Measurements from ENCODE around the gene YTHDF2.
"Not testable (repeated sequence)": the region's sequence is repeated elsewhere in the genome, so short reads cannot be mapped to it uniquely, and the experiment has no call there.

The YTHDF2 gene

DNA sequence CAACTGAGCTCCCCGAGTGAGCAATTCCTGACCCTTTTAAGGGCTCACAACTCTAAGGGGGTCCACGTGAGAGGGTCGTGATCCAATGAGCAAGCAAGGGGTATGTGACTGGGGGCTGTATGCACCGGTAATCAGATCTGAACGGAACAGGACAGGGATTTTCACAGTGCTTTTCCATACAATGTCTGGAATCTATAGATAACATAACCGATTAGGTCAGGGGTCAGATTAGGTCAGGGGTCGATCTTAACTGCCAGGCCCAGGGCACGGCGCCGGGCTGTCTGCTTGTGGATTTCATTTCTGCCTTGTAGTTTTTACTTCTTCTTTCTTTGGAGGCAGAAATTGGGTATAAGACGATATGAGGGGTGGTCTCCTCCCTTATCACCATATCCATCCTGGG is 44.6 kb downstream of the YTHDF2 start:
- no peak overlapping the region for H3K27ac ChIP-seq
- TF ChIP-seq, protein P1, sequence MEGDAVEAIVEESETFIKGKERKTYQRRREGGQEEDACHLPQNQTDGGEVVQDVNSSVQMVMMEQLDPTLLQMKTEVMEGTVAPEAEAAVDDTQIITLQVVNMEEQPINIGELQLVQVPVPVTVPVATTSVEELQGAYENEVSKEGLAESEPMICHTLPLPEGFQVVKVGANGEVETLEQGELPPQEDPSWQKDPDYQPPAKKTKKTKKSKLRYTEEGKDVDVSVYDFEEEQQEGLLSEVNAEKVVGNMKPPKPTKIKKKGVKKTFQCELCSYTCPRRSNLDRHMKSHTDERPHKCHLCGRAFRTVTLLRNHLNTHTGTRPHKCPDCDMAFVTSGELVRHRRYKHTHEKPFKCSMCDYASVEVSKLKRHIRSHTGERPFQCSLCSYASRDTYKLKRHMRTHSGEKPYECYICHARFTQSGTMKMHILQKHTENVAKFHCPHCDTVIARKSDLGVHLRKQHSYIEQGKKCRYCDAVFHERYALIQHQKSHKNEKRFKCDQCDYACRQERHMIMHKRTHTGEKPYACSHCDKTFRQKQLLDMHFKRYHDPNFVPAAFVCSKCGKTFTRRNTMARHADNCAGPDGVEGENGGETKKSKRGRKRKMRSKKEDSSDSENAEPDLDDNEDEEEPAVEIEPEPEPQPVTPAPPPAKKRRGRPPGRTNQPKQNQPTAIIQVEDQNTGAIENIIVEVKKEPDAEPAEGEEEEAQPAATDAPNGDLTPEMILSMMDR (conservative IDR thresholded peaks at IDR 0.05): no peak

DNA sequence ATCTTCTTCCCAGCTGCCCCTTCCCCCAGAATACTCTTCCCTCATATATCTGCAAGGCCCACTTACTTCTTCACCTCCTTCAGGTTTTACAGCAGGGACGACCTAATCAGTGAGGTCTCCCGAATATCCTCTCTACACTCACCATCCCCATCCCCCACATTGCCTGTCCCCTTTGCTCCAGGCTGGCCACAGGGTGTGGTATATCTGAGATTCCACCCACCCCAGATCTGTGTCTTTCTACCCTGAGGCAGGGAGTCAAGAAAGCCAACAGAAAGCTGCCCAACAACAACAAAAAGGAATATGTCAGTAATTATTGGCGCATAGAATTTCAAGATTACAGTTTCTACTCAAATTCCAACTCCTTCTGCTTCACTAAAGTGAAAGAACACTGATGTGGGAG is 45.3 kb downstream of the YTHDF2 start:
- TF ChIP-seq, protein P1 (conservative IDR thresholded peaks at IDR 0.05): no peak
- no peak overlapping the region for H3K27ac ChIP-seq

DNA sequence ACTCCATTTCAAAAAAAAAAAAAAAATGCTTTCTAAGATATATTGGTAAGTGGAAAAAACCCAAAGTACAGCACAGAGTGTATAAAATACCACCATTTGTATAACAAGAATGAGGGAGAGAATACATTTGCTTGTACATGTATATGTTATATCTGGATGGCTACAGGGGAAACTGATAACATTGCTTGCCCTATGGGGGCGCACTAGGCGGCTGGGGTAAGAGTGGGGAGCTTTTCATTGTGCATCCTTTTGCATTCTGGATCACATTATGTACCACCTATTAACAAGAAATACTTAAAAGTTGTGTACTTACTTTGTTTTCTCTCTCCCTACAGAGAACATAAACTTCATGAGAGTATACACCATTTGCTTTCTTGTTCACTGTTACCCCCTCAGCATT is 46.6 kb downstream of the YTHDF2 start:
- TF ChIP-seq, protein P1 (conservative IDR thresholded peaks at IDR 0.05): no peak
- no peak overlapping the region for H3K27ac ChIP-seq

DNA sequence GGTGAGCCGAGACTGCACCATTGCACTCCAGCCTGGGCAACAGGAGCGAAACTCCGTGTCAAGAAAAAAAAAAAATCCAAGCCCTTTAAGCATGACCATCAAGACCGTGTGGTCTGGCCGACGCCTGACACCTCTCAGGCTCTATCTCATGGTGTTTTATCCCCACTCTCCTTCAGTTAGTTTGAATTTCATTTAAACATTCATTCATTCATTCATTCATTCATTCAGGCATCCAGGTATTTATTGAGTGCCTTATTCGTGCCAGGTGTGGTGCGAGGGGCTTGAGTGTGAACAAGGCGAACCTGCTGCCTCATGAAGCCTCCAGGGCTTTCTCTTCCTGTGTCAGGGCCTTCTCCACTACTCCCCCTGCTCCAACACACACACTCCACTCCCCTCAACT is 52.7 kb downstream of the YTHDF2 start:
- TF ChIP-seq, protein P1 (conservative IDR thresholded peaks at IDR 0.05): no peak
- no peak overlapping the region for H3K27ac ChIP-seq

DNA sequence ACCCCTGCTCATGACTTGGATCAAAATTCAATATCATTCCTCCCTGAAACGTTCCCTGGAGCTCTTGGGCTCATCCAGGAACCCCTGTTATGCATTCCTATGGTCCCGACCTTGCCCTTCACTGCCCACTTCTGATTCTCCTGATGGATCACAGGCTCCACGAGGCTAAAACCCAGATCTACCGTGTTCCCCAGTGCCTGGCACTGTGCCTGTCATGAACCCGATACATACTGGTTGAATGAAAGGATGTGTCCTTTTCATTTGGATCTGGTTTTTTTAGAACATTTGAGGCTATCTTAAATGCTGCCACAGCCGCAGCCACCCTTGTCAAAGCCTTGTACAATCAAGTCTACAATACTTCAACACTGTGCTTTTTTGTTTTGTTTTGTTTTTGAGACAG is 53.1 kb downstream of the YTHDF2 start:
- no peak overlapping the region for H3K27ac ChIP-seq
- TF ChIP-seq, protein P1 (conservative IDR thresholded peaks at IDR 0.05): no peak

DNA sequence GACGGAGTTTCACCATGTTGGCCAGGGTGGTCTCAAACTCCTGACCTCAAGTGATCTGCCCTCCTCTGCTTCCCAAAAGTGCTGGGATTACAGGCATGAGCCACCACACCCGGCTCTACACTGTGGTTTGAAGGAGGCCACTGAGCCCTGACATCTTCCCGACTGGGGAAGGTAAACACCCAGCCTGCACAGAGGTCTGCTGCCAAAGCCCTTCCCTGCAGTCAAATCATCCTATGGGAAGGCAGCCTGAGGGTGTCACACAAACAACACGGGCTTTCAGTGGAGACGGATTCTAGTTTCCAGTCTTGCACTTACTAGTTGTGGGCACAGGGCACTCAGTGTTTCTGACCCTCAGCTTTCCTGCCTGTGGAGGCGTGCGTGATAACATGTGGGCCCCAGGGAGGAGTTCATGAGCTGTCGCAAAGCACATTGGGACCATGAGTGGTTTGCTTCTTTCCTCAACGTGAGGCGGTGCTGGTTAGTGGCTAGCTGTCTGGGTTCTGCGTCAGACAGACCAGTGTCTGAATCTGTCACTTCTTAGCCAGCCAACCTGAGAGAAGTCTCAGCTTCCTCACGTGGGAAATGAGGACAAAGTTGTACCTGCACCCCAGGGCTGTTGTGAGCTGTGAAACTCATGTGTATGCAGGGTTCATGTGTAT is 53.8 kb downstream of the YTHDF2 start:
- H3K27ac ChIP-seq: no peak overlapping the region
- TF ChIP-seq, protein P1 (conservative IDR thresholded peaks at IDR 0.05): no peak

DNA sequence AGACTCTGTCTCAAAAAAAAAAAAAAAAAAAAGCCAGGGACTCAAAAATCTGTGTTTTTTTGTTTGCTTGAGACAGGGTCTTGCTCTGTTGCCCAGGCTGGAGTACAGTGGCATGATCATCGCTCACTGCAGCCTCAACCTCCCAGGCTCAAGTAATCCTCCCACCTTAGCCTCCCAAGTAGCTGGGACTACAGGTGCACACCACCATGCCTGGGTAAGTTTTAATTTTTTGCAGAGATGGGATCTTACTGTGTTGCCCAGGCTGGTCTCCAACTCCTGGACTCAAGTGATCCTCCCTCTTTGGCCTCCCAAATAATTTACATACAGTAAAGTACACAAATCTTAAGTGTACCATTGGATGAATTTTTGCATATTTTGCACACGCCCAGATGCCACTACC is 55.2 kb downstream of the YTHDF2 start:
- H3K27ac ChIP-seq: not testable (repeated sequence)

DNA sequence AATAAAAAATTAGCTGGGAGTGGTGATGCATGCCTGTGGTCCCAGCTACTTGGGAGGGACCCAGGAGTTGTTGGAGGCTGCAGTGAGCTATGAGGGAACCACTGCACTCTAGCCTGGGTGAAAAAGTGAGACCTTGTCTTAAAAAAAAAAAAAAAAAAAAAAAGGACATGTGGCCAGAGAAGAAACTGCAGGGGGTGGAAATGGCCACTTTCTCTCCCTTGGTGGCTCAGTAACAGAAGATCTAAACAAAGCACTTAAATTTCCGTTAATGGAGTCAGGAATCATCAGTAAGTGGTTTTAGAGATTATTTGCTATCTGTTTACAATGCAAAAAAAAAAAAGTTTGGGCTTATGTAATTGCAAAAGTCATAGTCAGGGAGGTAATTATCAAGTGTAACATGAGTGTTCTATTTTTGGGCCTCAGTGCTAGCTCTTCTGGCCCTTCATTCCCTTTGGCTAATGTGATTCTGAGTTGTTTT is 55.9 kb downstream of the YTHDF2 start:
- TF ChIP-seq, protein P1 (conservative IDR thresholded peaks at IDR 0.05): no peak; the same call in none of the 2 replicates

DNA sequence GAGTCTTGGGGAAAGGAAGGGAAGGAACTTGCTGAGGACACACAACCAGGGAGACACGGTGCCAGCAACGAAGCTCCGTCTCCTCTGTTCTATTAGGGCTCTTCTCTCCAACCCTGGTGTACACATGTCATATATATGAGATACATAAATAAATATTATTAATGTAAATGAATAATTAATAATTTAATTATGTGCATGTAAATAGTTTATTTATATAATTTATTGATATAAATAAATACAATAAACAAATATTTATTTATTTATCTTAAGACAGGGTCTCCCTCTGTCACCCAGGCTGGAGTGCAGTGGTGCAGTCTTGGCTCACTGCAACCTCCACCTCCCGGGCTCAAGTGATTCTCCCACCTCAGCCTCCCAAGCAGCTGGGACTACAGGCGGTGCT is 57.8 kb downstream of the YTHDF2 start:
- not testable (repeated sequence) for H3K27ac ChIP-seq

More for the DNA sequence above, 55.9 kb downstream of the YTHDF2 start:
- H3K27ac ChIP-seq: no peak overlapping the region

All from VCaP (cell line).